HEK293T (cell line): Measurements from ENCODE around the gene POU4F1.

ENCODE experiments used
- CTCF ChIA-PET: fragments of 350-600 bp; formaldehyde crosslinking; extraction: SDS; loops from one replicate; lab custom pipeline; 2021; ENCODE audit warnings: antibody characterized with exemption, inconsistent platforms; lab: Yijun Ruan, JAX
- POLR2A ChIA-PET: fragments of 350-600 bp; formaldehyde crosslinking; extraction: SDS; loops from one replicate; lab custom pipeline; 2020; ENCODE audit warnings: antibody characterized with exemption, inconsistent platforms; lab: Yijun Ruan, JAX
- DNase-seq: peaks from one replicate; pipeline ENCODE4 v3.0.0; 2012; ENCODE audit warnings: mixed read lengths; ENCODE audit errors: extremely low spot score
- ARNT ChIP-seq: fragments of 450-650 bp; IDR thresholded peaks from 2 replicates; pipeline ENCODE4 v1.6.1; 2017; ENCODE audit warnings: mild to moderate bottlenecking
- BHLHE40 ChIP-seq: fragments of 450-650 bp; IDR thresholded peaks from 2 replicates; pipeline ENCODE4 v1.6.1; 2016; ENCODE audit warnings: mild to moderate bottlenecking, moderate library complexity, borderline replicate concordance
- CTBP1 ChIP-seq: fragments of 450-650 bp; IDR thresholded peaks from 2 replicates; pipeline ENCODE4 v1.6.1; 2016; ENCODE audit warnings: borderline replicate concordance
- ELF4 ChIP-seq: fragments of 450-650 bp; IDR thresholded peaks from 2 replicates; pipeline ENCODE4 v1.6.1; 2017; ENCODE audit warnings: antibody characterized with exemption
- FOXA1 ChIP-seq: fragments of 450-650 bp; IDR thresholded peaks from 2 replicates; pipeline ENCODE4 v1.6.1; 2016; ENCODE audit warnings: mild to moderate bottlenecking
- FOXK2 ChIP-seq: fragments of 450-650 bp; IDR thresholded peaks from 2 replicates; pipeline ENCODE4 v1.6.1; 2016; ENCODE audit warnings: mild to moderate bottlenecking
- FOXM1 ChIP-seq: fragments of 450-650 bp; IDR thresholded peaks from 2 replicates; pipeline ENCODE4 v1.6.1; 2017; ENCODE audit warnings: mild to moderate bottlenecking, borderline replicate concordance
- HDGF ChIP-seq: fragments of 450-650 bp; IDR thresholded peaks from 2 replicates; pipeline ENCODE4 v1.6.1; 2017; ENCODE audit warnings: antibody characterized with exemption, borderline replicate concordance
- L3MBTL2 ChIP-seq: fragments of 450-650 bp; conservative IDR thresholded peaks from 2 replicates; pipeline ENCODE4 v1.6.1; 2016; ENCODE audit warnings: mild to moderate bottlenecking
- LEF1 ChIP-seq: fragments of 450-650 bp; IDR thresholded peaks from 2 replicates; pipeline ENCODE4 v1.6.1; 2017; ENCODE audit warnings: mild to moderate bottlenecking, borderline replicate concordance
- NFRKB ChIP-seq: fragments of 450-650 bp; IDR thresholded peaks from 2 replicates; pipeline ENCODE4 v1.6.1; 2016; ENCODE audit warnings: mild to moderate bottlenecking, moderate library complexity
- PKNOX1 ChIP-seq: fragments of 450-650 bp; IDR thresholded peaks from 2 replicates; pipeline ENCODE4 v1.6.1; 2016
- SP1 ChIP-seq: fragments of 450-650 bp; IDR thresholded peaks from 2 replicates; pipeline ENCODE4 v1.6.1; 2017
- SUZ12 ChIP-seq: fragments of 450-650 bp; IDR thresholded peaks from 2 replicates; pipeline ENCODE4 v1.6.1; 2016; ENCODE audit warnings: mild to moderate bottlenecking
- TARDBP ChIP-seq: fragments of 450-650 bp; IDR thresholded peaks from 2 replicates; pipeline ENCODE4 v1.6.1; 2016
- ZNF384 ChIP-seq: fragments of 450-650 bp; IDR thresholded peaks from 2 replicates; pipeline ENCODE4 v1.6.1; 2016

POU4F1 gene

GRCh38 chr13:78598966-78599644 lies 4.2 kb downstream of the POU4F1 start:
- POLR2A ChIA-PET, result interaction anchor here (1.1 kb wide), 1 partner anchor 9 kb away, joined by 3 read pairs; no protein-coding TSS in a partner anchor
- no peak for TF ChIP-seq LEF1
- CTCF ChIA-PET, result no interaction called here
- no peak for DNase-seq

GRCh38 chr13:78598116-78598781 lies 5.1 kb downstream of the POU4F1 start:
- DNase-seq, result no peak
- ChIA-PET POLR2A (no interaction called here), CTCF (no interaction called here)
- TF ChIP-seq ARNT (no peak), TARDBP (no peak), BHLHE40 (no peak), LEF1 (no peak), ELF4 (no peak), SUZ12 (no peak), ZNF384 (no peak), FOXM1 (no peak), FOXA1 (no peak), CTBP1 (no peak), NFRKB (no peak), HDGF (no peak), L3MBTL2 (no peak), PKNOX1 (no peak)

- ChIA-PET CTCF (no interaction called here), POLR2A (no interaction called here)
Measured at GRCh38 chr13:78597602-78597932, 5.8 kb downstream of the POU4F1 start.

GRCh38 chr13:78596736-78597601 lies 6.4 kb downstream of the POU4F1 start:
- POLR2A ChIA-PET, result interaction anchor here (1.1 kb wide), 1 partner anchor 60 kb away, joined by 3 read pairs; no protein-coding TSS in a partner anchor
- no peak for DNase-seq
- CTCF ChIA-PET, result interaction anchor here (0.8 kb wide), 1 partner anchor 356 kb away, joined by 3 read pairs; no protein-coding TSS in a partner anchor
- TF ChIP-seq BHLHE40 (no peak), L3MBTL2 (no peak), TARDBP (no peak), ARNT (no peak), FOXM1 (no peak), LEF1 (no peak), HDGF (no peak), ZNF384 (no peak), SP1 (no peak), FOXA1 (no peak), PKNOX1 (no peak), CTBP1 (no peak), SUZ12 (no peak), NFRKB (no peak), ELF4 (no peak)

More at GRCh38 chr13:78597602-78597932, 5.8 kb downstream of the POU4F1 start:
- TF ChIP-seq BHLHE40 (no peak), ZNF384 (no peak), PKNOX1 (no peak), FOXA1 (no peak), ARNT (no peak), TARDBP (no peak), NFRKB (no peak), L3MBTL2 (no peak), FOXM1 (no peak), ELF4 (no peak), CTBP1 (no peak), SUZ12 (no peak), LEF1 (no peak), SP1 (no peak), FOXK2 (no peak), HDGF (no peak)
- no peak for DNase-seq

GRCh38 chr13:78596399-78596735 lies 7.0 kb downstream of the POU4F1 start:
- no peak for DNase-seq
- ChIA-PET CTCF (interaction anchor here (0.8 kb wide), 1 partner anchor 356 kb away, joined by 3 read pairs; no protein-coding TSS in a partner anchor), POLR2A (interaction anchor here (1.1 kb wide), 1 partner anchor 61 kb away, joined by 3 read pairs; no protein-coding TSS in a partner anchor)
- TF ChIP-seq BHLHE40 (no peak), SP1 (no peak), L3MBTL2 (no peak), FOXA1 (no peak), HDGF (no peak), TARDBP (no peak)
